ENCODE results near the gene DNAI1. TPM values are rescaled to one million over a fixed set of nuclear protein-coding genes. Genes with fewer than 3 reads are reported as not detected.

The DNAI1 gene
- total and polyA plus RNA-seq, 12 donors, result 0.09 to 0.28 (median 0.18) TPM; not detected in 9

GRCh38 chr9:34417734-34418133, 40.9 kb upstream of the DNAI1 start:
- Histone ChIP-seq H3K4me1 (peaks cover 0 to 24% (median 8%) of the 10 kb centered on the region in 9 donors), H3K4me3 (no peak overlapping the region), H3K36me3 (peaks cover 0 to 22% (median 0%) of the 10 kb centered on the region in 9 donors), H3K27ac (no peak overlapping the region), H3K27me3 (no peaks in the 10 kb centered on the region), H3K9me3 (no peaks in the 10 kb centered on the region)
- DNase-seq, result no peak
- 87 to 89% methylated on average over 3 of the region's 3 CpGs for WGBS, 2 donors
- intact Hi-C loops (cut with DNase I), result no loop called here
- no peak for TF ChIP-seq CTCF (IDR thresholded peaks at IDR 0.05)
- no peak for ATAC-seq

GRCh38 chr9:34419716-34420504, 38.7 kb upstream of the DNAI1 start:
- Histone ChIP-seq H3K27me3 (no peaks in the 10 kb centered on the region), H3K4me3 (no peak overlapping the region), H3K9me3 (no peaks in the 10 kb centered on the region), H3K4me1 (peaks cover 0 to 25% (median 10%) of the 10 kb centered on the region in 9 donors), H3K36me3 (peaks cover 0 to 29% (median 0%) of the 10 kb centered on the region in 9 donors), H3K27ac (no peak overlapping the region)
- 48 to 78% methylated on average over 4 of the region's 4 CpGs for WGBS, 2 donors
- DNase-seq (no peak), ATAC-seq (no peak)
- intact Hi-C loops (cut with DNase I), result no loop called here
- TF ChIP-seq CTCF (IDR thresholded peaks at IDR 0.05), result no peak

GRCh38 chr9:34426347-34427074, 32.1 kb upstream of the DNAI1 start:
- H3K4me3 ChIP-seq, result no peak overlapping the region
- H3K9me3 ChIP-seq, result no peaks in the 10 kb centered on the region
- no peak for ATAC-seq
- DNase-seq, result no peak
- H3K36me3 ChIP-seq, result peaks cover 0 to 54% (median 0%) of the 10 kb centered on the region in 9 donors
- no peaks in the 10 kb centered on the region for H3K27me3 ChIP-seq
- intact Hi-C loops (cut with DNase I), result no loop called here
- H3K27ac ChIP-seq, result no peak overlapping the region
- TF ChIP-seq CTCF (IDR thresholded peaks at IDR 0.05), result no peak
- 83 to 84% methylated on average over 5 of the region's 5 CpGs for WGBS, 2 donors
- H3K4me1 ChIP-seq, result peaks cover 0 to 34% (median 19%) of the 10 kb centered on the region in 9 donors

GRCh38 chr9:34428325-34428958, 30.2 kb upstream of the DNAI1 start:
- Histone ChIP-seq H3K4me1 (peaks cover 0 to 43% (median 25%) of the 10 kb centered on the region in 9 donors), H3K9me3 (no peaks in the 10 kb centered on the region), H3K36me3 (peaks cover 0 to 50% (median 0%) of the 10 kb centered on the region in 9 donors), H3K27me3 (no peaks in the 10 kb centered on the region), H3K4me3 (no peak overlapping the region), H3K27ac (no peak overlapping the region)
- ATAC-seq (no peak), DNase-seq (no peak)
- 81 to 89% methylated on average over 2 of the region's 2 CpGs for WGBS, 2 donors
- TF ChIP-seq CTCF (IDR thresholded peaks at IDR 0.05), result no peak
- intact Hi-C loops (cut with DNase I), result no loop called here

Measured in heart right ventricle (tissue), 16 donors.